Measurements from ENCODE around the gene RASSF8.

DNA sequence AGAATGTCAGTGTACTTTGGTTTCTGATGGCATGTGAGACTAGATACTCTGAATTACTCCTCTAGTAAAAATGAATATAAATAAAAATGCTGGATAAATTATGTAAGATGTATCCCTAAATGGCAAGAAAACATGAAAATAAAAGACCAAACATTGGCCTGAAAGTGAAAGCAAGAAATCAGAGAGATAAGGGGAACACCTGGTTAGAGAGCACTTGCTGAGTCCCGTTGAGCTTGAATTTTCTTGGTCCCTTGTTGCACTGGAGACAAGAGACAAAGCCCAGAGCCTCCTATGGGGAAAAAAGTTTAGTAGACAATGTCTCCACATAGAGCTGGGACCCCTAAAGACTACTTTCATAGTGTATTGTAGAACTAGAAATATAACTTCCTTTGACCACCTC lies 23.9 kb downstream of the RASSF8 start:
- TF ChIP-seq, protein P1, sequence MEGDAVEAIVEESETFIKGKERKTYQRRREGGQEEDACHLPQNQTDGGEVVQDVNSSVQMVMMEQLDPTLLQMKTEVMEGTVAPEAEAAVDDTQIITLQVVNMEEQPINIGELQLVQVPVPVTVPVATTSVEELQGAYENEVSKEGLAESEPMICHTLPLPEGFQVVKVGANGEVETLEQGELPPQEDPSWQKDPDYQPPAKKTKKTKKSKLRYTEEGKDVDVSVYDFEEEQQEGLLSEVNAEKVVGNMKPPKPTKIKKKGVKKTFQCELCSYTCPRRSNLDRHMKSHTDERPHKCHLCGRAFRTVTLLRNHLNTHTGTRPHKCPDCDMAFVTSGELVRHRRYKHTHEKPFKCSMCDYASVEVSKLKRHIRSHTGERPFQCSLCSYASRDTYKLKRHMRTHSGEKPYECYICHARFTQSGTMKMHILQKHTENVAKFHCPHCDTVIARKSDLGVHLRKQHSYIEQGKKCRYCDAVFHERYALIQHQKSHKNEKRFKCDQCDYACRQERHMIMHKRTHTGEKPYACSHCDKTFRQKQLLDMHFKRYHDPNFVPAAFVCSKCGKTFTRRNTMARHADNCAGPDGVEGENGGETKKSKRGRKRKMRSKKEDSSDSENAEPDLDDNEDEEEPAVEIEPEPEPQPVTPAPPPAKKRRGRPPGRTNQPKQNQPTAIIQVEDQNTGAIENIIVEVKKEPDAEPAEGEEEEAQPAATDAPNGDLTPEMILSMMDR (IDR thresholded peaks at IDR 0.05; ENCODE audit: low read depth, low read length), result no peak
- TF ChIP-seq EZH2phosphoT487 (IDR thresholded peaks at IDR 0.05; ENCODE audit: low read depth), result no peak
